HepG2 (cell line): ENCODE measurements around the gene PID1. TPM values are rescaled to one million over a fixed set of nuclear protein-coding genes. Genes with fewer than 3 reads are reported as not detected.

Source experiments
- KLF9 ChIP-seq: IDR thresholded peaks from 2 replicates; pipeline ENCODE4 v1.6.1; 2016; ENCODE audit warnings: low read depth
- MAFF ChIP-seq: IDR thresholded peaks from 2 replicates; pipeline ENCODE4 v1.6.1; 2011; ENCODE audit warnings: low read depth, low read length, improper control_type of control experiment
- MAFG ChIP-seq: sonication (generic); formaldehyde crosslinking; IDR thresholded peaks from 2 replicates; pipeline ENCODE4 v1.5.1; 2020; ENCODE audit warnings: mild to moderate bottlenecking, missing genetic modification reagents
- RXRB ChIP-seq: IDR thresholded peaks from 2 replicates; pipeline ENCODE4 v1.6.1; 2016; ENCODE audit warnings: borderline replicate concordance, missing genetic modification reagents, missing compliant biosample characterization
- SIX4 ChIP-seq: sonication (generic); formaldehyde crosslinking; IDR thresholded peaks from 2 replicates; pipeline ENCODE4 v1.4.0; 2020; ENCODE audit warnings: missing genetic modification reagents
- SMC3 ChIP-seq: IDR thresholded peaks from 2 replicates; pipeline ENCODE4 v1.6.1; 2011; ENCODE audit warnings: low read length, improper control_type of control experiment
- SRF ChIP-seq: IDR thresholded peaks from 2 replicates; pipeline ENCODE4 v1.6.1; 2011; ENCODE audit warnings: mild to moderate bottlenecking, low read depth, low read length, moderate library complexity
- TBX3 ChIP-seq: fragments of 450-650 bp; IDR thresholded peaks from 2 replicates; pipeline ENCODE4 v1.6.1; 2017; ENCODE audit warnings: antibody characterized with exemption, mild to moderate bottlenecking, inconsistent platforms, borderline replicate concordance
- ZBTB7A ChIP-seq: sonication (generic); formaldehyde crosslinking; IDR thresholded peaks from 2 replicates; pipeline ENCODE4 v1.8.0; 2022; ENCODE audit warnings: mild to moderate bottlenecking, missing genetic modification reagents
- ZNF546 ChIP-seq: sonication (generic); formaldehyde crosslinking; conservative IDR thresholded peaks from 2 replicates; pipeline ENCODE4 v1.8.1; 2023; ENCODE audit warnings: mild to moderate bottlenecking, missing genetic modification reagents
- ZNF660 ChIP-seq: sonication (generic); formaldehyde crosslinking; IDR thresholded peaks from 2 replicates; pipeline ENCODE4 v1.5.1; 2020; ENCODE audit warnings: mild to moderate bottlenecking, low read depth, missing genetic modification reagents, borderline replicate concordance
- polyA plus RNA-seq, 8 experiments: library from polyadenylated mRNA; depleted of rRNA in 3 of 8; stranded (reverse) in 7 of 8; unstranded in 1 of 8; fragments of >200 nt; fragmentation: Illumina TruSeq in 4 of 8; extraction: Trizol in 4 of 8; gene quantifications; 2 replicates each; pipeline versions ENCODE4 v1.2.1 to v1.2.3, GENCODE V29; 2011 to 2016; ENCODE audit warnings: low read depth in 4 of 8, missing spikeins in 1 of 8, mixed read lengths in 1 of 8; ENCODE audit not compliant: insufficient read depth in 1 of 8
- total RNA-seq, 5 experiments: library from RNA; depleted of rRNA; stranded (reverse); fragments of >200 nt; fragmentation: Illumina TruSeq; extraction: Trizol; gene quantifications; 2 replicates each; pipeline ENCODE4 v1.2.3, GENCODE V29; 2016; ENCODE audit warnings: low read depth in 1 of 5
- TF ChIP-seq, protein P1 (sequence below): sonication (generic); formaldehyde crosslinking; IDR thresholded peaks from 2 replicates; pipeline ENCODE4 v1.5.1; 2020; ENCODE audit warnings: missing genetic modification reagents, mild to moderate bottlenecking, borderline replicate concordance
- TF ChIP-seq, protein P2 (sequence below): IDR thresholded peaks from 2 replicates; pipeline ENCODE4 v1.6.1; 2012; ENCODE audit warnings: inconsistent platforms
- TF ChIP-seq, protein P3 (sequence below): sonication (generic); formaldehyde crosslinking; IDR thresholded peaks from 2 replicates; pipeline ENCODE4 v1.8.1; 2023; ENCODE audit warnings: mild to moderate bottlenecking, moderate library complexity, missing genetic modification reagents
- TF ChIP-seq, protein P4 (sequence below): sonication (generic); formaldehyde crosslinking; IDR thresholded peaks from 2 replicates; pipeline ENCODE4 v1.5.1; 2020; ENCODE audit warnings: mild to moderate bottlenecking, moderate library complexity, missing genetic modification reagents
- TF ChIP-seq, protein P5 (sequence below): IDR thresholded peaks from 2 replicates; pipeline ENCODE4 v1.6.1; 2018; ENCODE audit warnings: missing genetic modification reagents, mild to moderate bottlenecking, missing compliant biosample characterization
- TF ChIP-seq, protein P6 (sequence below), 2 experiments: fragments of 450-650 bp in 1 of 2; sonication (generic) in 1 of 2; formaldehyde crosslinking; IDR thresholded peaks; 2 replicates each; pipeline versions ENCODE4 v1.5.0 to v1.8.0; 2020 to 2022; ENCODE audit warnings: mild to moderate bottlenecking in 1 of 2, missing genetic modification reagents in 1 of 2
- TF ChIP-seq, protein P7 (sequence below): sonication (generic); formaldehyde crosslinking; IDR thresholded peaks from 2 replicates; pipeline ENCODE4 v1.5.0; 2020; ENCODE audit warnings: mild to moderate bottlenecking, missing genetic modification reagents, borderline replicate concordance
- TF ChIP-seq, protein P8 (sequence below): IDR thresholded peaks from 2 replicates; pipeline ENCODE4 v1.6.1; 2016; ENCODE audit warnings: low read depth, control low read depth

Gene PID1
- total and polyA plus RNA-seq, 2 of the 13 experiments (the other 11 are each of a cell fraction or from before 2014, with no cell fraction given) = 0.15 to 0.18 TPM

DNA sequence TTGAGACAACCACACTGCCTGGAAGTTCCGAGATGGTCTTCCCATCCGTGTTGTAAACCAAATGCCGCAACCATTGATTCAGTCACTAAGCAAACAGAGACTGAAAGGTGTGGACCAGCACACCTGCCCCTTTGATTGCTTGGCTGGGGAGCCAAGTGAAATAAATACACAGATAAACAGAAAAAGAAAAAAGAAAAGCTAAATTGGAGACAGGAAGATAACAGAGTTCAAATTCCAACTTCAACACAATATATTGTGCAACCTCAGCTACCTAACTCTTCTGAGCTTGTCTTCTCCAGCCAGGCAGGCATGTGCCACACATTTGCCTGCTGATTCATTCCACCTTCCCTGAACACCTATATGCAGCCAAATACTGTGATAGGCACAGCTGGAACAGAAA is 110.9 kb downstream of the PID1 start (continued):
- TF ChIP-seq, protein P1, sequence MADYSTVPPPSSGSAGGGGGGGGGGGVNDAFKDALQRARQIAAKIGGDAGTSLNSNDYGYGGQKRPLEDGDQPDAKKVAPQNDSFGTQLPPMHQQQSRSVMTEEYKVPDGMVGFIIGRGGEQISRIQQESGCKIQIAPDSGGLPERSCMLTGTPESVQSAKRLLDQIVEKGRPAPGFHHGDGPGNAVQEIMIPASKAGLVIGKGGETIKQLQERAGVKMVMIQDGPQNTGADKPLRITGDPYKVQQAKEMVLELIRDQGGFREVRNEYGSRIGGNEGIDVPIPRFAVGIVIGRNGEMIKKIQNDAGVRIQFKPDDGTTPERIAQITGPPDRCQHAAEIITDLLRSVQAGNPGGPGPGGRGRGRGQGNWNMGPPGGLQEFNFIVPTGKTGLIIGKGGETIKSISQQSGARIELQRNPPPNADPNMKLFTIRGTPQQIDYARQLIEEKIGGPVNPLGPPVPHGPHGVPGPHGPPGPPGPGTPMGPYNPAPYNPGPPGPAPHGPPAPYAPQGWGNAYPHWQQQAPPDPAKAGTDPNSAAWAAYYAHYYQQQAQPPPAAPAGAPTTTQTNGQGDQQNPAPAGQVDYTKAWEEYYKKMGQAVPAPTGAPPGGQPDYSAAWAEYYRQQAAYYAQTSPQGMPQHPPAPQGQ (CRISPR knock-in tag) = no peak
- TF ChIP-seq, protein P2, sequence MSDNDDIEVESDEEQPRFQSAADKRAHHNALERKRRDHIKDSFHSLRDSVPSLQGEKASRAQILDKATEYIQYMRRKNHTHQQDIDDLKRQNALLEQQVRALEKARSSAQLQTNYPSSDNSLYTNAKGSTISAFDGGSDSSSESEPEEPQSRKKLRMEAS = peak; percentile 56; the same call in 1 of the 2 replicates
- TF ChIP-seq ZNF546 (CRISPR knock-in tag) = no peak
- TF ChIP-seq, protein P3, sequence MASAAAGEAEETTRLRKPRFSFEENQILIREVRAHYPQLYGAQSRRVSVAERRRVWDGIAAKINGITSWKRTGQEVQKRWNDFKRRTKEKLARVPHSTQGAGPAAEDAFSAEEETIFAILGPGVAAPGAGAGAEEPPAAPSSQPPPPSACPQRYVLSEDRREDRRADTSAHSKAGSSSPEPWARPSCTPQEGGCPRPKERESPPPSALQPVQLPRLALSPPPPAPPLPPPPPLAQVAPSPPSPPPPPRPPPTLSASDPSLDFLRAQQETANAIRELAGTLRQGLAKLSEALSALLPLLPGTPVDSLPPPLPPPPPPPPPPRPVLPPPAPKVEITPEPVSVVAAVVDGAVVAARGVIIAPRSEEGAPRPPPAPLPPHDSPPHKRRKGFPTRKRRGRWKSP (CRISPR knock-in tag) = peak; percentile 48; the same call in 1 of the 2 replicates
- TF ChIP-seq, protein P4, sequence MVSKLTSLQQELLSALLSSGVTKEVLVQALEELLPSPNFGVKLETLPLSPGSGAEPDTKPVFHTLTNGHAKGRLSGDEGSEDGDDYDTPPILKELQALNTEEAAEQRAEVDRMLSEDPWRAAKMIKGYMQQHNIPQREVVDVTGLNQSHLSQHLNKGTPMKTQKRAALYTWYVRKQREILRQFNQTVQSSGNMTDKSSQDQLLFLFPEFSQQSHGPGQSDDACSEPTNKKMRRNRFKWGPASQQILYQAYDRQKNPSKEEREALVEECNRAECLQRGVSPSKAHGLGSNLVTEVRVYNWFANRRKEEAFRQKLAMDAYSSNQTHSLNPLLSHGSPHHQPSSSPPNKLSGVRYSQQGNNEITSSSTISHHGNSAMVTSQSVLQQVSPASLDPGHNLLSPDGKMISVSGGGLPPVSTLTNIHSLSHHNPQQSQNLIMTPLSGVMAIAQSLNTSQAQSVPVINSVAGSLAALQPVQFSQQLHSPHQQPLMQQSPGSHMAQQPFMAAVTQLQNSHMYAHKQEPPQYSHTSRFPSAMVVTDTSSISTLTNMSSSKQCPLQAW (CRISPR knock-in tag) = peak; percentile 43; the same call in 1 of the 2 replicates
- TF ChIP-seq MAFF = peak; percentile 79
- TF ChIP-seq ZNF660 (CRISPR knock-in tag) = no peak
- TF ChIP-seq MAFG (CRISPR knock-in tag) = no peak
- TF ChIP-seq TBX3 = peak; percentile 84
- TF ChIP-seq, protein P5, sequence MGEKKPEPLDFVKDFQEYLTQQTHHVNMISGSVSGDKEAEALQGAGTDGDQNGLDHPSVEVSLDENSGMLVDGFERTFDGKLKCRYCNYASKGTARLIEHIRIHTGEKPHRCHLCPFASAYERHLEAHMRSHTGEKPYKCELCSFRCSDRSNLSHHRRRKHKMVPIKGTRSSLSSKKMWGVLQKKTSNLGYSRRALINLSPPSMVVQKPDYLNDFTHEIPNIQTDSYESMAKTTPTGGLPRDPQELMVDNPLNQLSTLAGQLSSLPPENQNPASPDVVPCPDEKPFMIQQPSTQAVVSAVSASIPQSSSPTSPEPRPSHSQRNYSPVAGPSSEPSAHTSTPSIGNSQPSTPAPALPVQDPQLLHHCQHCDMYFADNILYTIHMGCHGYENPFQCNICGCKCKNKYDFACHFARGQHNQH (CRISPR knock-in tag) = peak; percentile 32; the same call in 1 of the 2 replicates
- 0 out of 2 replicates have a peak, but pooled peaks have one; percentile 22 for TF ChIP-seq ZBTB7A (CRISPR knock-in tag)
- 0 out of 2 replicates have a peak, but pooled peaks have one; percentile 4 for TF ChIP-seq SMC3
- TF ChIP-seq SRF = no peak
- no peak for TF ChIP-seq KLF9 (CRISPR knock-in tag)
- TF ChIP-seq, protein P6, sequence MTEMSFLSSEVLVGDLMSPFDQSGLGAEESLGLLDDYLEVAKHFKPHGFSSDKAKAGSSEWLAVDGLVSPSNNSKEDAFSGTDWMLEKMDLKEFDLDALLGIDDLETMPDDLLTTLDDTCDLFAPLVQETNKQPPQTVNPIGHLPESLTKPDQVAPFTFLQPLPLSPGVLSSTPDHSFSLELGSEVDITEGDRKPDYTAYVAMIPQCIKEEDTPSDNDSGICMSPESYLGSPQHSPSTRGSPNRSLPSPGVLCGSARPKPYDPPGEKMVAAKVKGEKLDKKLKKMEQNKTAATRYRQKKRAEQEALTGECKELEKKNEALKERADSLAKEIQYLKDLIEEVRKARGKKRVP (CRISPR knock-in tag; IDR thresholded peaks at IDR 0.05) = no peak
- 0 out of 2 replicates have a peak, but pooled peaks have one; percentile 8 for TF ChIP-seq RXRB (CRISPR knock-in tag)
- TF ChIP-seq, protein P7, sequence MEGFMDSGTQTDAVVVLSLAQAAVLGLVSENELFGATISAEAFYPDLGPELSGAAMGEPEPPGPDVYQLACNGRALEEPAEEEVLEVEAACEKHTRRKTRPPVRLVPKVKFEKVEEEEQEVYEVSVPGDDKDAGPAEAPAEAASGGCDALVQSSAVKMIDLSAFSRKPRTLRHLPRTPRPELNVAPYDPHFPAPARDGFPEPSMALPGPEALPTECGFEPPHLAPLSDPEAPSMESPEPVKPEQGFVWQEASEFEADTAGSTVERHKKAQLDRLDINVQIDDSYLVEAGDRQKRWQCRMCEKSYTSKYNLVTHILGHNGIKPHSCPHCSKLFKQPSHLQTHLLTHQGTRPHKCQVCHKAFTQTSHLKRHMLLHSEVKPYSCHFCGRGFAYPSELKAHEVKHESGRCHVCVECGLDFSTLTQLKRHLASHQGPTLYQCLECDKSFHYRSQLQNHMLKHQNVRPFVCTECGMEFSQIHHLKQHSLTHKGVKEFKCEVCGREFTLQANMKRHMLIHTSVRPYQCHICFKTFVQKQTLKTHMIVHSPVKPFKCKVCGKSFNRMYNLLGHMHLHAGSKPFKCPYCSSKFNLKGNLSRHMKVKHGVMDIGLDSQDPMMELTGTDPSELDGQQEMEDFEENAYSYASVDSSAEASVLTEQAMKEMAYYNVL = peak; percentile 82; the same call in 1 of the 2 replicates
- TF ChIP-seq, protein P8, sequence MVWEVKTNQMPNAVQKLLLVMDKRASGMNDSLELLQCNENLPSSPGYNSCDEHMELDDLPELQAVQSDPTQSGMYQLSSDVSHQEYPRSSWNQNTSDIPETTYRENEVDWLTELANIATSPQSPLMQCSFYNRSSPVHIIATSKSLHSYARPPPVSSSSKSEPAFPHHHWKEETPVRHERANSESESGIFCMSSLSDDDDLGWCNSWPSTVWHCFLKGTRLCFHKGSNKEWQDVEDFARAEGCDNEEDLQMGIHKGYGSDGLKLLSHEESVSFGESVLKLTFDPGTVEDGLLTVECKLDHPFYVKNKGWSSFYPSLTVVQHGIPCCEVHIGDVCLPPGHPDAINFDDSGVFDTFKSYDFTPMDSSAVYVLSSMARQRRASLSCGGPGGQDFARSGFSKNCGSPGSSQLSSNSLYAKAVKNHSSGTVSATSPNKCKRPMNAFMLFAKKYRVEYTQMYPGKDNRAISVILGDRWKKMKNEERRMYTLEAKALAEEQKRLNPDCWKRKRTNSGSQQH (CRISPR knock-in tag) = no peak
- TF ChIP-seq SIX4 (CRISPR knock-in tag) = peak; percentile 71; the same call in 1 of the 2 replicates
